C4-2B (cell line): ENCODE results near the gene COQ9.

ENCODE experiments used
- H3K27ac ChIP-seq: fragments of 450-650 bp; 2 replicates; pipeline ENCODE4 v1.5.1; 2017
- ZFX ChIP-seq: fragments of 450-650 bp; IDR thresholded peaks from 2 replicates; pipeline ENCODE4 v1.6.1; 2017
- TF ChIP-seq, protein P1 (sequence below): fragments of 450-650 bp; conservative IDR thresholded peaks from 2 replicates; pipeline ENCODE4 v1.5.1; 2017; ENCODE audit warnings: mild to moderate bottlenecking

Gene COQ9

DNA sequence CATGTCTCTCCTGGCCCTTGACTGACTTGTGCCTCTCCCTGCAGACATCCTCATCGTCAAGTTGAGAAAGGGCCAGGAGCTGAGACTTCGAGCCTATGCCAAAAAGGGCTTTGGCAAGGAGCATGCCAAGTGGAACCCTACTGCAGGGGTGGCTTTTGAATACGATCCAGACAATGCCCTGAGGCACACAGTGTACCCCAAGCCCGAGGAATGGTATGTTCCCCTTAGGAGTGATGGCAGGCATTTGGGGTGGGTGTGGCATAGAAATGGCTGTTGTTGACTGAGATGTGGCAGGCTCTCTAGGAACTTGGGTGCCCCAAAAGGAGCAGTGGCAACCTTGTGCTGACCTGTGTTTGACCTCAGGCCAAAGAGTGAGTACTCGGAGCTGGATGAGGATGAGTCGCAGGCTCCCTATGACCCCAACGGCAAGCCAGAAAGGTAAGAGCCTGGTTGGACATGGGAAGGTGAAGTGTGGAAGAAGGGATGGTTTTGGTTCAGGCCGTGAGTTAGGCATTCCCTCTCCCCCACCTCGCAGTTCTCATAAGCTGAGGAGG is 22.7 kb downstream of the COQ9 start:
- TF ChIP-seq, protein P1, sequence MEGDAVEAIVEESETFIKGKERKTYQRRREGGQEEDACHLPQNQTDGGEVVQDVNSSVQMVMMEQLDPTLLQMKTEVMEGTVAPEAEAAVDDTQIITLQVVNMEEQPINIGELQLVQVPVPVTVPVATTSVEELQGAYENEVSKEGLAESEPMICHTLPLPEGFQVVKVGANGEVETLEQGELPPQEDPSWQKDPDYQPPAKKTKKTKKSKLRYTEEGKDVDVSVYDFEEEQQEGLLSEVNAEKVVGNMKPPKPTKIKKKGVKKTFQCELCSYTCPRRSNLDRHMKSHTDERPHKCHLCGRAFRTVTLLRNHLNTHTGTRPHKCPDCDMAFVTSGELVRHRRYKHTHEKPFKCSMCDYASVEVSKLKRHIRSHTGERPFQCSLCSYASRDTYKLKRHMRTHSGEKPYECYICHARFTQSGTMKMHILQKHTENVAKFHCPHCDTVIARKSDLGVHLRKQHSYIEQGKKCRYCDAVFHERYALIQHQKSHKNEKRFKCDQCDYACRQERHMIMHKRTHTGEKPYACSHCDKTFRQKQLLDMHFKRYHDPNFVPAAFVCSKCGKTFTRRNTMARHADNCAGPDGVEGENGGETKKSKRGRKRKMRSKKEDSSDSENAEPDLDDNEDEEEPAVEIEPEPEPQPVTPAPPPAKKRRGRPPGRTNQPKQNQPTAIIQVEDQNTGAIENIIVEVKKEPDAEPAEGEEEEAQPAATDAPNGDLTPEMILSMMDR: no peak
- TF ChIP-seq ZFX: no peak
- peak overlapping the region; percentile 11; the same call in 1 of the 2 replicates for H3K27ac ChIP-seq

DNA sequence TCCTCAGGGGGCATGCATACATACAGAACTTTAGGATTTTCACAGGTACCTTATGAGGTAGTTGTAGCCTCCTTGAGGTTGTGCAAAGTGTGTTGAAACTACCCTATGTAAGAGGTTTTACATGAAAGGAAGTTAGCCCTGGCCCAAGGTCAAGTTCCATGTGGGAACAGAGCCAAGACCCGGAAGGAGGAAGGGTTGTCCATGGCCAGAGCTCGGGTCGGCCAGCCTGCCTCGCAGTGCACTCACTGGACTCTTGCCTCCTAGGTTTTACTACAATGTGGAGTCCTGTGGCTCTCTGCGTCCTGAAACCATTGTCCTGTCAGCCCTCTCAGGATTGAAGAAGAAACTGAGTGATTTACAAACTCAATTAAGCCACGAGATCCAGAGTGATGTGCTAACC is 23.4 kb downstream of the COQ9 start:
- H3K27ac ChIP-seq: peak overlapping the region; percentile 11; the same call in 1 of the 2 replicates
- TF ChIP-seq, protein P1: no peak
- TF ChIP-seq ZFX: no peak

DNA sequence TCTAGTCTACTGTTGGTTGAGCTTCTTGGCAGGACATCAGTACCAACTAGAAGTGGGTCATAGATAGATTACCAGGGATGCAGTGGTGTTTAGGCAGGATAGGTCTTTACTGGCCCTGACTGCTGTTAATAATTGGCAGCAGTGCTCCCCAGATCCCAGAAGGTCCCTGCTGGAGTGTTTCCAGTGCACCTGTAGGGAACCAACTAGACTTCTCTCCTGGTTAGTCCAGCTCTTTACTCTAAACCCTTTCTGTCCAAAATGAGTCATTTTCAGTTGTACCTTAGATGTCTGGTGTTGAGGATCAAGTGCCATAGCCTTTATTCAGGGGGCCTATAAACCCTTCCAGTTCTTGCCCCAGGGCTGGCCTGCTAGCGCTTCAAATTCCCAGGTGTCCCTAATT is 23.9 kb downstream of the COQ9 start:
- H3K27ac ChIP-seq: 0 out of 2 replicates have a peak overlapping the region, but pooled peaks have one; percentile 11
- TF ChIP-seq, protein P1: no peak
- no peak for TF ChIP-seq ZFX

DNA sequence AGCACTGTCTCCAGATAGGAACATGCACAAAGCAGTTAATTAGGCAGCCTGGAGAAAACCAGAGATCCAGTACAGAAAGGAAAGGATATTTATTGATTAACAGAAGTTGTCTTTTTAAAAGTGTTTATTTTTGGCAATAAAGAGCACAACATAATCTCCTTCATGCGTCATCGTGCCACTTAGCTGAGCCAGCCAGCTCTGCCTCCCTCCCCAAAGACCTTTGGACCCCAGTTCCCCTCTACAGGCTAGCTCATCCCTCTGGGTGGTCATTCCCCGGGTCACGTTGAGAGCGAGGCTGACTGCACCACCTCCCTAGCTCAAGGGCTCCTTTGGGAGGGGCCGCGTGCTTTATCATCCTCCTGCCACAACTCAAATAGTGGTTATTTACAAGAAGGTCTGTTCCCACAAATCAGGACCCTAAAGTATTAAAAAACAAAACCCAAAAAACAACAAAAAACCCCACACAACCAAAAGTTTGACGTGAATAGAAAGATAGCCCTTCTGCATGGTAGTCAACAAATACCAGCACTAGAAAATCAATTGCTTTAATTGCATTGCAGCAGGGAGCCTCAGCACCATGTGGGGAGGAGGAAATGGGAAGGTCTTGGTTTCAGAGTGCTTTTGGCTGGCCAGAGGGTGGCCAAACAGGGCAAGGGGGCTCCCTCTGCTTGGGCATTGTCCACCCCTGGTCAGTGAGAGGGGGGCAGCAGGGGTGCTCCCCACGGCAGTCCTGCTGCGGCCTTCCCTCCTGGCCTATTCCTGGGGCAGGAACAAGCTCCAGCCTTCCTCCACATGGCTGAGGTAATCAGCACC is 24.8 kb downstream of the COQ9 start:
- no peak overlapping the region for H3K27ac ChIP-seq
- TF ChIP-seq ZFX: no peak
- TF ChIP-seq, protein P1: no peak

DNA sequence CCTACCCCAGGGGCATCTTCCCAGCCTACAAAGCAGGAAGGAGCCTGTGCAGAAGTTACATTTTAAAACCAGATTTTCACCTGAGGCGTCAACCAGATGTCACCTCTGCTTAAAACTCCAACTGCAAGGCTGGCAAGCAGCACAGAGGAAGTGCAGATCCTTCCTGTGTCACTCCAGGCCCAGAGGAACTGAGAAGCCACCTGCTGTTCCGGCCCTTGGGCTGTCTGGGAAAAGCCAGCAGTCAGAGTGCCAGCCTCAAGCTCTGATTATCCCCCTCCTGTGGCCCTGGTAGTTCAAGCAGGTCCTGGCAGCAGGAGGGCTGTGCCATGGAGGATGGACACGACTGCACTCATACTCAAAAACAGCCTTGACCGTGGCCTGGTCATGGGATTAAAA is 25.4 kb downstream of the COQ9 start:
- no peak overlapping the region for H3K27ac ChIP-seq
- TF ChIP-seq, protein P1: no peak
- no peak for TF ChIP-seq ZFX

DNA sequence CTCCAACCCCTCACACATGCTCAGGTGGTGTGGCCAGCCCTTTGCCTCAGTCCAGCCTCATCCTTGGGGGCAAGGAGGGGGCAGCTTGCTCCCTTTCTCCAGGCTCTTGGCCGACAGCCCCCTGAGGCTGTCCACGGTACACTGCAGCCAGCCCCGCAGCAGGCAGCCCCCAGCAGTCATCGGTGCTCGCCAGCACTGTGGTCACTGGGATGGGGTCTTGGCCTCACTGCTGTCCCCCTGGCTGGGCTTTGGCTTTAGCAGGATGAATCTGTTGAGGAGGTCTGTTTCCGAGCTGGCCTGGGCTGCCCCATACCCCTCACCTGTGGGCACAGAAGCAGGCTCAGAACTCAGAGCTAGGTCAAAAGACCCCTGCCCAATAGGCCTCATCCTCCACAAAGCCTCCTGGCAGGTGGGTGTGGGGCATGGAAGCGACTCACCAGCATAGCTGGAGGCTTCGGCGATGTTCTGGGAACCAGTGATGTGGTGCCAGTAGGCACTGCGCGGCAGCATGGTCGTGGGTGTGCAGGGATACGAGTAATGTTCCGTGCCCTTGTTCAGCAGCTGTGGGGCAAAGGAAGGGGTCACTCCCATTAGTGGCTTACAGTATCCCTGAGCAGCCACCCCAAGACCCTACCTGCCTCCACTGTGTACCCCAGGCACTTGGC is 26.0 kb downstream of the COQ9 start:
- no peak overlapping the region for H3K27ac ChIP-seq
- TF ChIP-seq, protein P1: no peak
- no peak for TF ChIP-seq ZFX

DNA sequence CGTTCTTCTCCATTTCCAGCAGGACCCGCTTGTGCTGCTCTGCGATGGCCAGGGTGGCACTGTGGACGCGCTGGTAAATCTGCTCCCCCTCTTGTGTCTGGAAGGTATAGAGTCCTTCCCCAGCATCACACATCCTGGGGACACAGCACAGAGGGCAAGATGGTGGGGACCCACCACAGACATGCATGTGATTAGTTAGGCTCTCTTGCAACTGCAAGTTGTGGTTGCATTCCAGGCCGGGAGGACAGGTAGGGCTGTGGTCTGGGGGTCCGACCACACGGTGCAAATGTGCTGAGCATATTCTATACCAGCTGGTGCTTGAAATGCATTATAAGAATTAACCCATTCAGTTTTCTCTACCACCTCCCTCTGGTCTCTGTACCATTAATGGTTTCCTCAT is 26.6 kb downstream of the COQ9 start:
- no peak overlapping the region for H3K27ac ChIP-seq
- TF ChIP-seq, protein P1: no peak
- TF ChIP-seq ZFX: no peak
